Measurements from ENCODE around the gene JAKMIP1. TPM values are rescaled to one million over a fixed set of nuclear protein-coding genes. Genes with fewer than 3 reads are reported as not detected.
"Not testable (repeated sequence)": the region's sequence is repeated elsewhere in the genome, so short reads cannot be mapped to it uniquely, and the experiment has no call there.

Gene JAKMIP1
- polyA plus RNA-seq, 12 donors: 0.09 to 0.17 (median 0.14) TPM; not detected in 9

DNA sequence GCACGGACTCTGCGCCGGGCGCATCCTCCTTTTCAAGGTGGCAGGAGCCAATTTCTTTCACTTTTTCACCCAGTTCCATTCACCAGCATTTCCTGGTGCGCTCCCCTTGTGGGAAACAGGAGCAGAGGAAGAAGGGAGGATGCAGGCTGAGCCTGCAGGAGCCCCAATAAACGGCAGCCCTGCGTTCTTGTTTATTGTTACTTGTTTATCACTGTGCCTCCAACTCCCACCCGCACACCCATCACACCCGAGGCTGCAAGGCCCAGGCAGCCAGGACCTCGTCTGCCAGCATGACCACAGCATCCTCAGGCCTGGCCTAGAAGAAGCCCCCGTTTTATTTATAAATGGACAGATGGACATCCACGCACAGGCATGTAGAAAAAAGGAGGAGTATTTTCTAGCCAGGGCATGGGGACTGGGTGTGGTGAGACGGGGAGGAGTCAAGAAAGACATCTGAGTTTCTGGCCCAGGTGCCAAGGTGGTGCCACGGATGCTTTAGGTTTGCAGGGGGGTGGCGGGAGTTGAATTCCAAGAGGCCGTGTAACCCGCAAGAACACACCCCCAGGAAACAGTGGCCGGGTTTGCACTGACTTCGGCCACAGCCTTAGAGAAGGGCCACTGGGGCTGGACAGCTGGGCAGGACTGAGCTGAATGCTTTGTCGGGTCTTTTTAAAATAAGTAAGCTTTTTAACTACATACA, 51.7 kb downstream of the JAKMIP1 start:
- DNase-seq: no peak

GRCh38 chr4:6147441-6147840, 52.9 kb downstream of the JAKMIP1 start:
- no peak for DNase-seq

GRCh38 chr4:6143603-6144181, 56.7 kb downstream of the JAKMIP1 start:
- no peak for DNase-seq

- no peak for DNase-seq
Measured at GRCh38 chr4:6142935-6143602, 57.3 kb downstream of the JAKMIP1 start.

DNA sequence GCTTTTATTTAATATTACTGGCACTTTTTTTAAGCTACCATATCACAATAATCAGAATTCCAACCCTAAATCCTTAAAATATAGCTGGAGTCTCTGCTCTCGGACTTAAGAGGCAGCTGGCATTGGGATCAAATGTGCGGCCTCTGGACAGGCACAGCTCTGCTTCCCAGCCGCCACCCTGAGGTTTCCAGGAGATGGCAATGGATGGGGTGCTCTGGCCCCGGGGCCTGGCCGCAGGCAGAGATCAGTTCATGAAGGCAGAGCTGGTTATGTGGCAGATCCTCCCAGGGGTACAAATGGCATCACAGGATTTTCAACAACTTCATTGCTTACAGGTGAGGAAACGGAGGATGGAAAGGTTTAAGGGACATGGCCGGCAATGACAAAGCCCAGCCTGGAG, 57.8 kb downstream of the JAKMIP1 start:
- no peak for DNase-seq

DNA sequence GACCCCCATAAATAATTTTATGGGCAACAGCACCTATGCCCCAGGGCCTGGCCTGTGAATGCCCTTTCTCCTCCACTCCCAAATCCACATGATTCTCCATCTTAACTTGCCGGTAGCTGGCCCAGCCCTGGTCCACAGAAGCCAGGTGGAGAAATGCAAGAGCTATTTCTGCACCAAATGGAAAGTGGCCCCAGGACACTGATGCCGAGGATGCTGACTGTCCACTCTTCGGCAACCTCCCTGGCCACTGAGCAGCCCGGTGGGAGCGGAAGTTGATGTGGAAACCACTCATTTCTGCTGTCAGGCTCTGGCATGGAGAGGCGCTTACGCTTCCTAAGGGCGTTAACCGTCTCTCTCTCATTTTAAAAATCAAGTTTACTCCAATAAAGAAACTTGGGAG, 58.8 kb downstream of the JAKMIP1 start:
- no peak for DNase-seq

DNA sequence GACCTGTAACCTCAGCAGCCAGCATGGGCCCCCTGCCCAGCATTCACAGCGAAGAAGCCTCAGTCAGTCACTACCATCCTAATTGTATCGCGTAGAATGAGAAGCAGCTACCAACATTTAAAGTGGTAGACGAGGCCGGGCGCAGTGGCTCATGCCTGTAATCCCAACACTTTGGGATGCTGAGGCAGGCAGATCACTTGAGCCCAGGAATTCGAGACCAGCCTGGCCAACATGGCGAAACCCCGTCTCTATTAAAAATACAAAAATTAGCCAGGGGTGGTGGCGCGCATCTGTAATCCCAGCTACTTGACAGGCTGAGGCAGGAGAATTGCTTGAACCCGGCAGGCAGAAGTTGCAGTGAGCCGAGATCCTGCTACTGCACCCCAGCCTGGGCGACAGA, 59.3 kb downstream of the JAKMIP1 start:
- not testable (repeated sequence) for DNase-seq

DNA sequence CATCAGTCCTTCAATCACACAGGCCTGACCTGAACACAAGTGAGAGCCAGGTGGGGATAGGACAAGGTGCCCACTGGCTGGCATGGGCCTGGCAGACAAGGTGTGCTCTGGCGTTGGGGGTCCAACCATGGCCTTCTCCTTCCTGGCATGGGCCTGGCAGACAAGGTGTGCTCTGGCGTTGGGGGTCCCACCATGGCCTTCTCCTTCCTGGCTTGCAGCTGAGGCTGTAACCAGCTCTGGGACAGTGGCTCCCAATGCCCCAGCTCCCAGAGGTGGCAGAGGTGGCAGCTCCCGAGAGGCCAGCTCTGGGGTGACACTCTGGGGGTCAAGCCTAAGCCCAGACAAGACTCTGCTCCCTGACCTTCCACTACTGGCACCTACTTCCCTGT, 62.6 kb downstream of the JAKMIP1 start:
- no peak for DNase-seq

DNA sequence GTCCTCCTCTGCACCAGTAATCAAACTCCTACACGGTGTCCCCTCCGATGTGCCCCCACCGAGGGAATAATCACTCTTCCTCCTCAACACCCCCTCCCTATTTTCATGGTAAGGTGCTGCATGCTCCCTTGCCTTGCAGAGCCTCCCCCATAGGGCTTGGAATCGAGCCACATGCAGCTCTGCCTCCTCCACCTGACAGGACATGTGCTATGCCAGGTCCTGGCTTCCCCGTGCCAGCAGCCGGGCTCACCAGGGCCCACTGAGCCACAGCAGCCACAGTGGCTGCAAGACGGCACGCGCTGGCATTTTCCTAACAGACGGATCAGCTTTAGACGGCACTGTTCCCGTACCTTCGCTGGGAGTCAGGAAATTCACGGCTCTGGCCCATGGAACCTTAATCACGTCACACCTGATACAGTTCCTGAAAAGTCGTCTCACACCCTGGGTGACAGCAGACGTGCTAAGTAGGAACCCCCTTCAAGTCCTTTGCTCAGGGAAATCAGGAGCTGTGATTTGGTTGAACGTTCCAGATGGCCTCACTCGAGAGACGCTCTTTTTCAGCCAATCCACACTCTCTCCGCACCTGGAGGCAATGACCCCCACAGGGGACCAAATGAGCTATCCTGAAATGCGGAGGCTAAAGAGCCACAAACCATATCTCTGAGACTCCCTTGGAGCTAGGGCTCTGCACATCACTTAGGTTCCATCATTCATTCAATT, 63.2 kb downstream of the JAKMIP1 start:
- no peak for DNase-seq

- DNase-seq: no peak
Measured at GRCh38 chr4:6134612-6135220, 65.6 kb downstream of the JAKMIP1 start.

- no peak for DNase-seq
Measured at GRCh38 chr4:6132716-6133115, 67.6 kb downstream of the JAKMIP1 start.

DNA sequence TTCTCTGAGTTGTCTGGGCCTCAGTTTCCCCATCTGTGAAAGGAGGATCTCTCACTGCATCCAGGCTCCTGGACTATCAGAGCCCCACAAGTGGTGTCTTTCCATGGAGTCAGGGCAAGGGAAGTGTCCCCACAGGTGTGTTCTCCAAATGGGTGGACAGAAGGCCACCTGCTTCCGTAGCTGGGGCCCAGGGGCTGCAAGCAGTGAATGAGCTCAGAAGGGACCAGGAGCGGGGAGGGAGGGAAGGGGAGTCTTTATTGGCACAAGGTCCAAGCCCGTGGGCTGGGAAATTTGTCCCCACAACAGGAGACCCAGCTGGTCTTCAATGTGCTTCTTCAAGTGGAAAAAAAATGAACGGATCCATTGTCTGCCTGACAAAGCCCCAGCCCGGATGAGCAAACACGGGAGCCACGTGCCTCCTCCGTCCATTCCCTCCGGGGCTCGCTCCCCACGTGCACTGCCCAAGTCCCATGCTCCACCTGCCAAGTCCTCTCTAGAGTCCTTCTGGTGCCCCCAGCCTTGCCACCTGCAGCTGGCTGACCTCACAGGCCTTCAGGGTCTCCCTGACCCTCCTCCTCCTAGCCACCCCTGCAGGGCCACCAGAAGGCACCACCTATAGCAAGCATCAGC, 72.0 kb downstream of the JAKMIP1 start:
- DNase-seq: no peak

DNA sequence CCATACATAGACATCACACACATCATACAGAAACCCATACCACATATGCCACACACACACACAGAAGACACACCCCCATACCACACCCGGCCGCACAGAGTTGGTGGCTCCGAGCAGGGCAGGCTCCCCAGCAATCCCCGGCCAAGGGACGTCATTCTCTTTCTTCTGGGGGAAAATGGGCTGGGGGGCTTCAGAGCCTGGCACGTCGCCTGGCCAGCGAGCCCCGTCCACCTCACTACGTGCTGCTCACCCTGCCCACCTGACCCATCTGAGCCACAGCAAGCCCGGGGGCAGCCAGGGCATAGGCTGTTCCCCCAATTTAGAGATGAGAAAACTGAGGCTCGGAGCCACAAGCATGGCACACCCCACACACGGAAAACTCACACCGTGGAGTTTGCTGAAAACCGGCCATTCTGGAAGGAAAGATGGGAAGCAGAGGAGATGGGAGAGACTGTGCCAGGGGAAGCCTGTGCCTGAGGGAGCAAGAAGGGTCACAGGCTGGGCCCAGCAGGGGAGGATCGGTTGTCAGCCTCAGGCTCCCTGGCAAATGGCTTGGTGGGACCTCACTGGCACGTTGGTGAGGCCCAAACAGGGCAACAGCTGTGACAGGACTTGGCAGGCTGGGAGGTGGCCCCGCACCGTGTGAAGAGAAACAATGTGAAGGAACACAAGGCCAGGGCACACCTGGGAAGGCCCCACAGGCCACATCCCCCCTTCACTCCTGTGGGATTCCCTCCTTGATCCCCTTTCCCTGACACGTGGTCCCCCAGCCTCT, 73.2 kb downstream of the JAKMIP1 start:
- DNase-seq: no peak

DNA sequence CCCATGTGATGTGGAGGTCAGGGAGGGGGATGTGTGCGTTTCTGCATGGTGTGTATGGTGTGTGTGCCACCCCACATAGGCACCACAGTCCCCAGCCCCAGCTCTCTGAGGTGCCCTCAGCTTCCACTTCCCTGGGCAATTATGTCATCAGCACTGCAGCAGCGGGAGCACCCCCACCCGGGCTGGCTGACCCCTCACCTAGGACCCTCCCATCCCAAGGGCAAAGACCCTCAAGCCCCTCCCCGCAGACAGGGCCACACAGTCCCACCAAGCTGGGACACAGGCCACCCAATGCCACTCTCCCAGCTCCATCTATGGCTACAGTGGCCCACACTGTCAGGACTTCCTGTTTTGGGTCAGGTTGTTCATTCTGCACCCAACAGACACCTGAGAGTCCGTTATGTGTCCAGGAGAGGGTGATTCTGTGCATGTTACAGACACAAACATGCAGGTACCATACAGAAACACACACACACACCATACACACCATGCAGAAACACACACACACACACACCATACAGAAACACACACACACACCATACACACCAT, 75.2 kb downstream of the JAKMIP1 start:
- no peak for DNase-seq

DNA sequence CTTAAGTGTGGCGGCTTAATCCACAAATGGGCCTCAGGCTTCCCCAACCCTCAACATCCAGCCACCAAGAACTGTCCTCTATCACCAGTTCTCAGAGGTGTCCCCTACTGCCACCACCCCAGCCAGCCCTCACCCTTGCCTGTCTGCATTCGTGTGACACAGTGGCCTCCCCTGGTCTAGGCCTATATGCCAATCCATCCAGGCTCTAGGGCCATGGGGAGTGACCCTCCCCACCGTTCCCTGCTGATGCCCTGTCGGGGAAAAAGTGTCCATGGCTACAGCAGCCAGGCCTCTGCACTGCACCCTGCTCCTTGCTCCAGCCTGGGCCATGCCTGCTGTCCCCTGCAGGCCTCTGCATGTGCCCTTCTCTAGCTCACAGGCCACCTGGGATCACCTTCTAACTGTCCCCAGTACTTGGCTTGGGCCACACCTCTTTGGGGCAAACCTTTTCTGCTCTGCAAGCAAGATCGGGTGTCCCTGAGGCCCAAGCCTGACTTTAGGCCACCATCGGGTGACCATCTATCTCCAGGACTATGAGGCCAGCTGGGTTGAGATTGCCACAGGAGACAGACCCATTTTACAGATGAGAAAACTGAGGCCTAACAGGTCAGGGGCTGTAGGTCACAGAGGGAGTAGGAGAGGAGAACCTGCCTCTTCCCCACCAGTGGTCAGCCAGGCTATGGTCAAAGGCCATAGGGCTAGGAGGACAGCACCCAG, 75.8 kb downstream of the JAKMIP1 start:
- DNase-seq: no peak

GRCh38 chr4:6123976-6124375, 76.4 kb downstream of the JAKMIP1 start:
- no peak for DNase-seq

DNA sequence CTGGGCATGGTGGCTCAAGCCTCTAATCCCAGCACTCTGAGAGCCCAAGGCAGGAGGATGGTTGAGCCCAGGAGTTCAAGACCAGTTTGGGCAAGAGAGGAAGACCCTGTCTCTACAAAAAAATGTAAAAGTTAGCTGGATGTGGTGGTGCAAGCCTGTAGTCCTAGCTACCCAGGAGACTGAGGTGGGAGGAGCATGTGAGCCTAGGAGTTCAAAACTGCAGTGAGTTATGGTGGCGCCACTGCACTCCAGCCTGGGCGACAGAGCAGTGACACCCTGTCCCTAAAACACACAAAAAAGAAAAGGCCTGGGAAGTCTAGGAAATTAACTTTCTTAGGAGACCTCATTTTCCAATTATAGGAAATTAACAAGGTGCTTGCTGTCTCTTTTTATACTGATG, 76.8 kb downstream of the JAKMIP1 start:
- DNase-seq: no peak

GRCh38 chr4:6123116-6123515, 77.2 kb downstream of the JAKMIP1 start:
- no peak for DNase-seq

GRCh38 chr4:6122496-6122895, 77.9 kb downstream of the JAKMIP1 start:
- no peak for DNase-seq

DNA sequence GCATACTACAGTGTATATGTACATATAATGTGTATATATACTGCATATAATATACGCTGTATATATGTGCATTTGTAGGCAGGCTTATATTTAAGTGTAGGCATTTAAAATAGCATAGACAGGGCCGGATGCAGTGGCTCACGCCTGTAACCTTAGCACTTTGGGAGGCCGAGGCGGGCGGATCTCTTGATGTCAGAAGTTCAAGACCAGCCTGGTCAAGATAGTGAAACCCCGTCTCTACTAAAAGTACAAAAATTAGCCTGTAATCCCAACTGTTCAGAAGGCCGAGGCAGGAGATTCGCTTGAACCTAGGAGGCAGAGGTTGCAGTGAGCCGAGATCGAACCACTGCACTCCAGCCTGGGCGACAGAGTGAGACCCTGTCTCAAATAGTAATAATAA, 78.4 kb downstream of the JAKMIP1 start:
- DNase-seq: no peak

All from muscle of arm (tissue), 12 donors.